Stomach (tissue), 4 donors: ENCODE data around the gene TNS3.

ENCODE experiments used
- CTCF ChIP-seq, 7 experiments: fragments of 450-650 bp in 4 of 7; fragments of 200-600 bp in 3 of 7; sonication (generic) in 3 of 7; IDR thresholded peaks; one replicate each; pipeline ENCODE4 v1.5.1; 2016 to 2019; ENCODE audit warnings: antibody characterized with exemption in 7 of 7, control low read depth in 2 of 7, mild to moderate bottlenecking in 1 of 7
- POLR2A ChIP-seq, 4 donors: fragments of 450-650 bp; IDR thresholded peaks; one replicate each; pipeline ENCODE4 v1.6.1; 2016; ENCODE audit warnings: antibody characterized with exemption in 4 of 4, control low read depth in 2 of 4, mild to moderate bottlenecking in 1 of 4, moderate library complexity in 1 of 4
- POLR2AphosphoS5 ChIP-seq, 3 donors: sonication (generic); formaldehyde crosslinking; IDR thresholded peaks; one replicate each; pipeline ENCODE4 v1.6.1; 2016; ENCODE audit warnings: antibody characterized with exemption in 3 of 3

- no peak for TF ChIP-seq CTCF (IDR thresholded peaks at IDR 0.05)
- no peak for TF ChIP-seq POLR2A (IDR thresholded peaks at IDR 0.05)
- TF ChIP-seq POLR2AphosphoS5 (IDR thresholded peaks at IDR 0.05), result no peak
Observed at GRCh38 chr7:47273088-47273487, 308.8 kb downstream of the TNS3 start.
